Smooth muscle cell of the brain vasculature (primary cell): ENCODE results near the gene NEURL1.

Experiments used
- DNase-seq: peaks from one replicate; pipeline ENCODE4 v3.0.0-alpha.2; 2012; ENCODE audit warnings: low read depth, low spot score

The NEURL1 gene

GRCh38 chr10:103583871-103584215, 90.3 kb downstream of the NEURL1 start:
- DNase-seq: no peak

GRCh38 chr10:103584216-103585010, 90.9 kb downstream of the NEURL1 start:
- DNase-seq: no peak

- no peak for DNase-seq
These were observed 91.5 kb downstream of the NEURL1 start for GRCh38 chr10:103585011-103585405.

- no peak for DNase-seq
These were observed 93.6 kb downstream of the NEURL1 start for GRCh38 chr10:103587073-103587472.

- DNase-seq: no peak
These were observed 95.6 kb downstream of the NEURL1 start for GRCh38 chr10:103589074-103589630.

GRCh38 chr10:103590060-103590459, 96.6 kb downstream of the NEURL1 start:
- no peak for DNase-seq

GRCh38 chr10:103590744-103591291, 97.3 kb downstream of the NEURL1 start:
- no peak for DNase-seq

GRCh38 chr10:103592186-103593021, 98.9 kb downstream of the NEURL1 start:
- no peak for DNase-seq

GRCh38 chr10:103593022-103593570, 99.6 kb downstream of the NEURL1 start:
- no peak for DNase-seq

GRCh38 chr10:103595933-103596726, 102.6 kb downstream of the NEURL1 start:
- no peak for DNase-seq

GRCh38 chr10:103597003-103597402, 103.5 kb downstream of the NEURL1 start:
- no peak for DNase-seq

- peak; percentile 39 for DNase-seq
These were observed 105.2 kb downstream of the NEURL1 start for GRCh38 chr10:103598654-103599115.

- no peak for DNase-seq
These were observed 105.7 kb downstream of the NEURL1 start for GRCh38 chr10:103599211-103599610.

GRCh38 chr10:103599907-103600306, 106.4 kb downstream of the NEURL1 start:
- no peak for DNase-seq

- DNase-seq: no peak
These were observed 106.8 kb downstream of the NEURL1 start for GRCh38 chr10:103600325-103600724.

GRCh38 chr10:103600956-103601569, 107.6 kb downstream of the NEURL1 start:
- no peak for DNase-seq

GRCh38 chr10:103602028-103602851, 108.7 kb downstream of the NEURL1 start:
- DNase-seq: no peak

GRCh38 chr10:103602852-103603155, 109.3 kb downstream of the NEURL1 start:
- no peak for DNase-seq

- DNase-seq: no peak
These were observed 109.9 kb downstream of the NEURL1 start for GRCh38 chr10:103603382-103603781.
